Mesenchymal stem cell (in vitro differentiated cells and primary cell): ENCODE results near the gene FERMT2.
A peak's percentile ranks its signal among the peaks of the same experiment; 100 is the strongest.

Experiments used
- DNase-seq: peaks from one replicate; pipeline ENCODE4 v3.0.0-alpha.2; 2013
- H2AFZ ChIP-seq: one replicate; pipeline ENCODE4 v1.6.1; 2013; ENCODE audit warnings: low read depth, mild to moderate bottlenecking, control low read depth, inconsistent platforms, low read length, moderate library complexity
- H2AK5ac ChIP-seq: 2 replicates; pipeline ENCODE4 v1.6.1; 2013; ENCODE audit warnings: low read length, moderate library complexity, mild to moderate bottlenecking, inconsistent platforms; ENCODE audit not compliant: severe bottlenecking
- H2BK120ac ChIP-seq: one replicate; pipeline ENCODE4 v1.6.1; 2013; ENCODE audit warnings: low read depth, mild to moderate bottlenecking, inconsistent platforms, low read length, moderate library complexity
- H2BK12ac ChIP-seq, 2 experiments: one replicate each; pipeline ENCODE4 v1.6.1; 2013; ENCODE audit warnings: inconsistent platforms in 2 of 2, low read length in 2 of 2, mild to moderate bottlenecking in 2 of 2, moderate library complexity in 2 of 2, control low read depth in 1 of 2
- H2BK15ac ChIP-seq: one replicate; pipeline ENCODE4 v1.6.1; 2013; ENCODE audit warnings: mild to moderate bottlenecking, low read depth, inconsistent platforms; ENCODE audit not compliant: poor library complexity, severe bottlenecking
- H2BK5ac ChIP-seq: 2 replicates; pipeline ENCODE4 v1.6.1; 2013; ENCODE audit warnings: low read depth, mild to moderate bottlenecking, low read length, control low read depth, inconsistent platforms; ENCODE audit not compliant: poor library complexity, severe bottlenecking
- H3K14ac ChIP-seq, 2 experiments: one replicate each; pipeline ENCODE4 v1.6.1; 2013; ENCODE audit warnings: inconsistent platforms in 2 of 2, low read length in 2 of 2, control low read depth in 1 of 2, mild to moderate bottlenecking in 1 of 2, moderate library complexity in 1 of 2
- H3K18ac ChIP-seq, 2 experiments: one replicate each; pipeline ENCODE4 v1.6.1; 2013; ENCODE audit warnings: inconsistent platforms in 2 of 2, low read length in 2 of 2, control low read depth in 1 of 2, low read depth in 1 of 2, mild to moderate bottlenecking in 1 of 2
- H3K23ac ChIP-seq, 2 experiments: one replicate each; pipeline ENCODE4 v1.6.1; 2013; ENCODE audit warnings: inconsistent platforms in 2 of 2, low read length in 2 of 2, mild to moderate bottlenecking in 2 of 2, moderate library complexity in 2 of 2, control low read depth in 1 of 2
- H3K27ac ChIP-seq: 2 replicates; pipeline ENCODE4 v1.5.1; 2013; ENCODE audit warnings: mild to moderate bottlenecking, moderate library complexity, low read length, control low read depth, inconsistent platforms; ENCODE audit not compliant: poor library complexity, severe bottlenecking
- H3K27me3 ChIP-seq, 2 experiments: 2 replicates each; pipeline versions ENCODE4 v1.6.1 to v1.7.0; 2013; ENCODE audit warnings: low read length in 2 of 2, mild to moderate bottlenecking in 2 of 2, moderate library complexity in 2 of 2, control low read depth in 1 of 2, inconsistent platforms in 1 of 2; ENCODE audit not compliant: control insufficient read depth in 1 of 2, insufficient read depth in 1 of 2
- H3K36me3 ChIP-seq, 2 experiments: 2 replicates each; pipeline versions ENCODE4 v1.6.1 to v1.7.0; 2013; ENCODE audit warnings: low read length in 2 of 2, control low read depth in 1 of 2, inconsistent platforms in 1 of 2, low read depth in 1 of 2, mild to moderate bottlenecking in 1 of 2; ENCODE audit not compliant: insufficient read depth in 2 of 2, control insufficient read depth in 1 of 2
- H3K4ac ChIP-seq, 2 experiments: one replicate each; pipeline ENCODE4 v1.6.1; 2013; ENCODE audit warnings: inconsistent platforms in 2 of 2, low read length in 2 of 2, mild to moderate bottlenecking in 2 of 2, moderate library complexity in 2 of 2, control low read depth in 1 of 2, low read depth in 1 of 2
- H3K4me1 ChIP-seq: 2 replicates; pipeline ENCODE4 v1.6.1; 2013; ENCODE audit warnings: low read depth, low read length, control low read depth; ENCODE audit not compliant: control insufficient read depth, insufficient read depth
- H3K4me2 ChIP-seq: 2 replicates; pipeline ENCODE4 v1.6.1; 2013; ENCODE audit warnings: low read length, mild to moderate bottlenecking, inconsistent platforms; ENCODE audit not compliant: poor library complexity, severe bottlenecking
- H3K4me3 ChIP-seq, 2 experiments: 2 replicates each; pipeline versions ENCODE4 v1.5.1 to v1.7.0; 2013; ENCODE audit warnings: low read length in 2 of 2, mild to moderate bottlenecking in 2 of 2, control low read depth in 1 of 2, low read depth in 1 of 2; ENCODE audit not compliant: insufficient read depth in 1 of 2
- H3K79me1 ChIP-seq: replicated peaks from 2 replicates; pipeline ENCODE4 v1.6.1; 2013; ENCODE audit warnings: mild to moderate bottlenecking, control low read depth, low read length, inconsistent platforms; ENCODE audit not compliant: poor library complexity, severe bottlenecking
- H3K9ac ChIP-seq: 2 replicates; pipeline ENCODE4 v1.7.0; 2013; ENCODE audit warnings: mild to moderate bottlenecking, low read length, moderate library complexity
- H3K9me3 ChIP-seq: 2 replicates; pipeline ENCODE4 v1.7.0; 2013; ENCODE audit warnings: mild to moderate bottlenecking, low read length; ENCODE audit not compliant: control insufficient read depth
- H4K8ac ChIP-seq: one replicate; pipeline ENCODE4 v1.6.1; 2013; ENCODE audit warnings: inconsistent platforms, mild to moderate bottlenecking, low read length, moderate library complexity
- H4K91ac ChIP-seq: one replicate; pipeline ENCODE4 v1.6.1; 2013; ENCODE audit warnings: mild to moderate bottlenecking, low read length, inconsistent platforms
- WGBS: methylation state at CpG from one replicate; pipeline ENCODE4 v1.1.7; 2013; ENCODE audit warnings: mixed read lengths; 5-methylcytosine and 5-hydroxymethylcytosine counted together

FERMT2 gene

DNA sequence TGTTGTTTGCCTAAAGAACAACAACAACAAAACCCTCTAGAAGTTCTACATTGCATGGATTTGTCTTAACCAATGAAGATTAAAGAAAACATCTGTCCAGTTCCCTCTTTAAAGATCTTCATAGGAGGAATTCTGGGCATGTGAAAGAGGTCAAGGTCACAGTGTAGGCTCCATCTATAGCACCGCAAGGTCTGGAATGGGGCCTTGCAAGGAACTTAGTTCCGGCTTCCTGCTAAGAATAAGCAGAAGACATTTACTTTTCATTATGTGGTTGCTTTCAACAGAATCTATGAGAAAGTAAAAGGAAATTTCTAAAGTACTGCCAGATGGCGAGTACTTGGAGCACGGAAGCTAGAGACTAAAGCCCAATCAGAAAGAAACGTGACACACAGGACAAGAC, 102.2 kb downstream of the FERMT2 start:
- Histone ChIP-seq H3K79me1 (no peaks in the 10 kb centered on the region), H2BK5ac (no peak overlapping the region)

GRCh38 chr14:52846591-52846990, 104.3 kb downstream of the FERMT2 start:
- Histone ChIP-seq H3K4me1 (peaks cover 2% of the 10 kb centered on the region), H3K27me3 (no peaks in the 10 kb centered on the region), H3K79me1 (no peaks in the 10 kb centered on the region), H3K4me3 (no peak overlapping the region), H3K4me2 (no peak overlapping the region), H4K8ac (no peak overlapping the region), H3K14ac (no peak overlapping the region), H3K36me3 (no peaks in the 10 kb centered on the region), H2AFZ (no peak overlapping the region), H3K23ac (no peak overlapping the region), H3K27ac (no peak overlapping the region), H3K9me3 (no peaks in the 10 kb centered on the region), H4K91ac (no peak overlapping the region), H2BK120ac (no peak overlapping the region), H2BK5ac (no peak overlapping the region), H2BK12ac (peak overlapping the region; percentile 6 to 91), H3K9ac (no peak overlapping the region), H3K18ac (peak overlapping the region in 1 of 2 experiments; percentile 50), H2BK15ac (no peak overlapping the region), H2AK5ac (no peak overlapping the region), H3K4ac (no peak overlapping the region)
- no peak for DNase-seq
- 84% methylated on average over 4 of the region's 5 CpGs for WGBS

More for the DNA sequence above, 102.2 kb downstream of the FERMT2 start:
- H3K9me3 ChIP-seq = no peaks in the 10 kb centered on the region
- H2BK15ac ChIP-seq = no peak overlapping the region
- no peak overlapping the region for H4K91ac ChIP-seq
- H3K23ac ChIP-seq = no peak overlapping the region
- no peak overlapping the region for H2BK12ac ChIP-seq
- no peak overlapping the region for H3K4me3 ChIP-seq
- no peak overlapping the region for H3K4me2 ChIP-seq
- H3K4ac ChIP-seq = no peak overlapping the region
- no peak overlapping the region for H4K8ac ChIP-seq
- H2AFZ ChIP-seq = no peak overlapping the region
- H3K27me3 ChIP-seq = no peaks in the 10 kb centered on the region
- 40% methylated on average over 3 of the region's 5 CpGs for WGBS
- peak; percentile 75 for DNase-seq
- H3K36me3 ChIP-seq = peaks cover 0 to 2% of the 10 kb centered on the region in 2 experiments
- no peak overlapping the region for H2AK5ac ChIP-seq
- no peak overlapping the region for H2BK120ac ChIP-seq
- H3K9ac ChIP-seq = no peak overlapping the region
- no peak overlapping the region for H3K18ac ChIP-seq
- H3K4me1 ChIP-seq = peaks cover 2% of the 10 kb centered on the region
- no peak overlapping the region for H3K27ac ChIP-seq
- H3K14ac ChIP-seq = no peak overlapping the region

DNA sequence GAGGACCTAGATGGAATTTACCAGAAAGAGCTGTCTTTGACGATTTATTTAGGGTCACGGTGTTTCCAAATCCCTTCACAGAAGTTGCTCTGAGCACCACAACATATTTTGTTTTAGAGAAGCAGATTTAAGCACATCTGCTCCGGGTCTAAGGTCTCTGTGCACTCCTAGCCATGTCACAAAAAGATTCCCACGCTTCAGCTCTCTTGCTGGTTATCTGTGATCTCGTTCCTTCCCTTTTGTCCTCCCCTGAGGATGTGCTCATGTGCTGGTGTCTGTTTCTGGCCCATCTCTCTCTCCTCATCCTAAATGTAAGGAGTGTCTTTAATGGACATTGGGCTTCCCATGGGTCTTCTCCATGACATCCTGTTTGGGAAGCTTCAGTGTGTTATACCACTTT, 105.8 kb downstream of the FERMT2 start:
- peak overlapping the region; percentile 79 for H3K9ac ChIP-seq
- H3K27ac ChIP-seq = no peak overlapping the region
- peak overlapping the region; percentile 37 for H4K8ac ChIP-seq
- H2BK120ac ChIP-seq = no peak overlapping the region
- peaks cover 4% of the 10 kb centered on the region for H3K4me1 ChIP-seq
- H2BK12ac ChIP-seq = peak overlapping the region in 1 of 2 experiments; percentile 21
- peak overlapping the region in 1 of 2 experiments; percentile 42 for H3K4me3 ChIP-seq
- H4K91ac ChIP-seq = peak overlapping the region; percentile 23
- H2BK5ac ChIP-seq = no peak overlapping the region
- 56% methylated on average over 5 of the region's 5 CpGs for WGBS
- DNase-seq = no peak
- peak overlapping the region; percentile 3 to 17 for H3K18ac ChIP-seq
- H3K9me3 ChIP-seq = no peaks in the 10 kb centered on the region
- H3K23ac ChIP-seq = no peak overlapping the region
- no peak overlapping the region for H2AFZ ChIP-seq
- H3K4ac ChIP-seq = no peak overlapping the region
- H3K14ac ChIP-seq = no peak overlapping the region
- H2BK15ac ChIP-seq = no peak overlapping the region
- H3K27me3 ChIP-seq = no peaks in the 10 kb centered on the region
- no peaks in the 10 kb centered on the region for H3K79me1 ChIP-seq
- no peaks in the 10 kb centered on the region for H3K36me3 ChIP-seq
- H2AK5ac ChIP-seq = no peak overlapping the region
- no peak overlapping the region for H3K4me2 ChIP-seq

- H3K27me3 ChIP-seq = no peaks in the 10 kb centered on the region
- 77% methylated on average over 6 of the region's 6 CpGs for WGBS
- H4K91ac ChIP-seq = peak overlapping the region; percentile 72
Observed at GRCh38 chr14:52844262-52845060, 106.4 kb downstream of the FERMT2 start.

More at GRCh38 chr14:52844262-52845060, 106.4 kb downstream of the FERMT2 start:
- Histone ChIP-seq H2BK5ac (no peak overlapping the region), H2BK12ac (peak overlapping the region in 1 of 2 experiments; percentile 91), H3K4me2 (no peak overlapping the region), H3K14ac (no peak overlapping the region), H3K4me1 (peaks cover 4% of the 10 kb centered on the region), H3K9me3 (no peaks in the 10 kb centered on the region), H2BK15ac (no peak overlapping the region), H3K36me3 (no peaks in the 10 kb centered on the region), H4K8ac (peak overlapping the region; percentile 69), H3K18ac (peak overlapping the region; percentile 3 to 17), H3K4me3 (peak overlapping the region in 1 of 2 experiments; percentile 42), H2AK5ac (no peak overlapping the region), H3K4ac (no peak overlapping the region), H3K79me1 (no peaks in the 10 kb centered on the region), H2BK120ac (no peak overlapping the region), H3K27ac (no peak overlapping the region), H3K9ac (peak overlapping the region; percentile 79), H3K23ac (no peak overlapping the region), H2AFZ (no peak overlapping the region)
- DNase-seq = no peak
